ENCODE results near the gene SWI5.

GRCh38 chr9:128333451-128333869 is 57.4 kb downstream of the SWI5 start:
- TF ChIP-seq, protein P1, sequence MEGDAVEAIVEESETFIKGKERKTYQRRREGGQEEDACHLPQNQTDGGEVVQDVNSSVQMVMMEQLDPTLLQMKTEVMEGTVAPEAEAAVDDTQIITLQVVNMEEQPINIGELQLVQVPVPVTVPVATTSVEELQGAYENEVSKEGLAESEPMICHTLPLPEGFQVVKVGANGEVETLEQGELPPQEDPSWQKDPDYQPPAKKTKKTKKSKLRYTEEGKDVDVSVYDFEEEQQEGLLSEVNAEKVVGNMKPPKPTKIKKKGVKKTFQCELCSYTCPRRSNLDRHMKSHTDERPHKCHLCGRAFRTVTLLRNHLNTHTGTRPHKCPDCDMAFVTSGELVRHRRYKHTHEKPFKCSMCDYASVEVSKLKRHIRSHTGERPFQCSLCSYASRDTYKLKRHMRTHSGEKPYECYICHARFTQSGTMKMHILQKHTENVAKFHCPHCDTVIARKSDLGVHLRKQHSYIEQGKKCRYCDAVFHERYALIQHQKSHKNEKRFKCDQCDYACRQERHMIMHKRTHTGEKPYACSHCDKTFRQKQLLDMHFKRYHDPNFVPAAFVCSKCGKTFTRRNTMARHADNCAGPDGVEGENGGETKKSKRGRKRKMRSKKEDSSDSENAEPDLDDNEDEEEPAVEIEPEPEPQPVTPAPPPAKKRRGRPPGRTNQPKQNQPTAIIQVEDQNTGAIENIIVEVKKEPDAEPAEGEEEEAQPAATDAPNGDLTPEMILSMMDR (IDR thresholded peaks at IDR 0.05), result no peak
- TF ChIP-seq POLR2A (IDR thresholded peaks at IDR 0.05), result no peak
